Hepatocyte (in vitro differentiated cells): ENCODE data around the gene GJD4. TPM values are rescaled to one million over a fixed set of nuclear protein-coding genes. Genes with fewer than 3 reads are reported as not detected.

ENCODE experiments used
- DNase-seq: peaks from one replicate; pipeline ENCODE4 v3.0.0-alpha.2; 2016; ENCODE audit warnings: low spot score
- H2AFZ ChIP-seq: fragments of 200-600 bp; sonication (generic); 2 replicates; pipeline ENCODE4 v1.6.0; 2016; ENCODE audit warnings: antibody characterized with exemption, mild to moderate bottlenecking
- H3K27ac ChIP-seq: fragments of 200-600 bp; sonication (generic); 2 replicates; pipeline ENCODE4 v1.5.1; 2016; ENCODE audit warnings: mild to moderate bottlenecking
- H3K27me3 ChIP-seq: fragments of 200-600 bp; sonication (generic); 2 replicates; pipeline ENCODE4 v1.6.1; 2016
- H3K36me3 ChIP-seq: fragments of 200-600 bp; sonication (generic); replicated peaks from 2 replicates; pipeline ENCODE4 v1.5.1; 2016; ENCODE audit warnings: low read depth; ENCODE audit not compliant: insufficient read depth
- H3K4me1 ChIP-seq: fragments of 200-600 bp; sonication (generic); 2 replicates; pipeline ENCODE4 v1.5.1; 2016; ENCODE audit warnings: mild to moderate bottlenecking, moderate library complexity; ENCODE audit not compliant: insufficient read depth
- H3K4me2 ChIP-seq: fragments of 200-600 bp; sonication (generic); 2 replicates; pipeline ENCODE4 v1.6.0; 2016
- H3K4me3 ChIP-seq: fragments of 200-600 bp; sonication (generic); 2 replicates; pipeline ENCODE4 v1.5.1; 2016; ENCODE audit warnings: mild to moderate bottlenecking
- H3K79me2 ChIP-seq: fragments of 200-600 bp; sonication (generic); 2 replicates; pipeline ENCODE4 v1.6.0; 2017; ENCODE audit warnings: mild to moderate bottlenecking
- H3K9me2 ChIP-seq: fragments of 200-600 bp; sonication (generic); replicated peaks from 2 replicates; pipeline ENCODE4 v1.6.0; 2017; ENCODE audit warnings: mild to moderate bottlenecking; ENCODE audit not compliant: insufficient read depth
- H3K9me3 ChIP-seq: fragments of 200-600 bp; sonication (generic); 2 replicates; pipeline ENCODE4 v1.5.1; 2016; ENCODE audit warnings: low read depth, mild to moderate bottlenecking
- H4K20me1 ChIP-seq: fragments of 200-600 bp; sonication (generic); 2 replicates; pipeline ENCODE4 v1.6.0; 2016; ENCODE audit warnings: mild to moderate bottlenecking; ENCODE audit not compliant: insufficient read depth, poor library complexity, severe bottlenecking
- EZH2 ChIP-seq: fragments of 200-600 bp; sonication (generic); IDR thresholded peaks from 2 replicates; pipeline ENCODE4 v1.6.1; 2016; ENCODE audit warnings: antibody characterized with exemption, mild to moderate bottlenecking, borderline replicate concordance
- EZH2phosphoT487 ChIP-seq: fragments of 200-600 bp; sonication (generic); IDR thresholded peaks from one replicate; pipeline ENCODE4 v1.6.1; 2018; ENCODE audit warnings: antibody characterized with exemption, mild to moderate bottlenecking, low read depth, moderate library complexity; ENCODE audit not compliant: unreplicated experiment, severe bottlenecking
- WGBS: methylation state at CpG from one replicate; pipeline ENCODE4 v1.1.6; 2016; ENCODE audit warnings: low lambda C conversion rate; ENCODE audit errors: missing lambda C conversion rate; 5-methylcytosine and 5-hydroxymethylcytosine counted together
- polyA plus RNA-seq: library from polyadenylated mRNA; unstranded; fragments of >200 nt; fragmentation: Nextera tagmentation; extraction: Ambion mirVana; gene quantifications from 2 replicates; pipeline ENCODE4 v1.2.1, GENCODE V29; 2016
- total RNA-seq: library from RNA; depleted of rRNA; stranded (reverse); fragments of >200 nt; gene quantifications from 2 replicates; pipeline ENCODE4 v1.2.3, GENCODE V29; 2014
- TF ChIP-seq, protein P1 (sequence below): fragments of 200-600 bp; sonication (generic); IDR thresholded peaks from 2 replicates; pipeline ENCODE4 v1.5.1; 2016; ENCODE audit warnings: antibody characterized with exemption, mild to moderate bottlenecking; ENCODE audit not compliant: poor library complexity

GJD4 gene
- total and polyA plus RNA-seq, 2 experiments from 2014 or later = 0.17 TPM; not detected in 1

- WGBS = 89% methylated on average over 2 of the region's 2 CpGs
- H3K36me3 ChIP-seq = no peaks in the 10 kb centered on the region
- H3K9me2 ChIP-seq = no peaks in the 10 kb centered on the region
- H3K4me1 ChIP-seq = no peaks in the 10 kb centered on the region
- TF ChIP-seq, protein P1, sequence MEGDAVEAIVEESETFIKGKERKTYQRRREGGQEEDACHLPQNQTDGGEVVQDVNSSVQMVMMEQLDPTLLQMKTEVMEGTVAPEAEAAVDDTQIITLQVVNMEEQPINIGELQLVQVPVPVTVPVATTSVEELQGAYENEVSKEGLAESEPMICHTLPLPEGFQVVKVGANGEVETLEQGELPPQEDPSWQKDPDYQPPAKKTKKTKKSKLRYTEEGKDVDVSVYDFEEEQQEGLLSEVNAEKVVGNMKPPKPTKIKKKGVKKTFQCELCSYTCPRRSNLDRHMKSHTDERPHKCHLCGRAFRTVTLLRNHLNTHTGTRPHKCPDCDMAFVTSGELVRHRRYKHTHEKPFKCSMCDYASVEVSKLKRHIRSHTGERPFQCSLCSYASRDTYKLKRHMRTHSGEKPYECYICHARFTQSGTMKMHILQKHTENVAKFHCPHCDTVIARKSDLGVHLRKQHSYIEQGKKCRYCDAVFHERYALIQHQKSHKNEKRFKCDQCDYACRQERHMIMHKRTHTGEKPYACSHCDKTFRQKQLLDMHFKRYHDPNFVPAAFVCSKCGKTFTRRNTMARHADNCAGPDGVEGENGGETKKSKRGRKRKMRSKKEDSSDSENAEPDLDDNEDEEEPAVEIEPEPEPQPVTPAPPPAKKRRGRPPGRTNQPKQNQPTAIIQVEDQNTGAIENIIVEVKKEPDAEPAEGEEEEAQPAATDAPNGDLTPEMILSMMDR = no peak
- TF ChIP-seq EZH2phosphoT487 = no peak
- no peak for TF ChIP-seq EZH2
- H3K79me2 ChIP-seq = no peaks in the 10 kb centered on the region
- no peak overlapping the region for H3K27ac ChIP-seq
- H2AFZ ChIP-seq = no peak overlapping the region
- H3K27me3 ChIP-seq = peaks cover 3% of the 10 kb centered on the region
- H3K4me3 ChIP-seq = no peak overlapping the region
- no peak overlapping the region for H3K4me2 ChIP-seq
- DNase-seq = no peak
- no peaks in the 10 kb centered on the region for H4K20me1 ChIP-seq
- H3K9me3 ChIP-seq = no peaks in the 10 kb centered on the region
Measured at GRCh38 chr10:35600193-35600592, 4.9 kb upstream of the GJD4 start.

DNA sequence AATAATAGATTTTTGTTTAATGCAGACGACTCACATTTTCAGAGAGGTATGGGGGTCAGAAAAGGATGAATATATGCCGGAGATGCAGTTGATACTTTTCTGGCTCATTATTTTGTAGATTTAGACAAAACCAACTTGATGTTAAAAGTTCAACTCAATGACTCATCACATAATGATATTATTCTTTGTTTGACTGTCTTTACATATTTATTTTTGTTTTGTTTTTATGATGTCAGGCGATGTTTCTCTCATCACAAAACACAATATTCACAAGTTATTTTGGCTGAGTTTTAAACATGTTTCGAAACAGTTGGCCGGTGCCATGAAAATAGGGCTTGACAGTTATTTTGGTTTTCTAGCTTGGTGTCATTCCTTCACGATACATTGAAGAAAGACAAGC is 1.3 kb downstream of the GJD4 start:
- no peaks in the 10 kb centered on the region for H3K36me3 ChIP-seq
- H3K4me1 ChIP-seq = no peaks in the 10 kb centered on the region
- H3K27ac ChIP-seq = no peak overlapping the region
- no peak overlapping the region for H2AFZ ChIP-seq
- H3K9me2 ChIP-seq = no peaks in the 10 kb centered on the region
- H3K9me3 ChIP-seq = no peaks in the 10 kb centered on the region
- H3K4me2 ChIP-seq = no peak overlapping the region
- no peaks in the 10 kb centered on the region for H3K79me2 ChIP-seq
- DNase-seq = no peak
- peaks cover 3% of the 10 kb centered on the region for H3K27me3 ChIP-seq
- H4K20me1 ChIP-seq = no peaks in the 10 kb centered on the region
- H3K4me3 ChIP-seq = no peak overlapping the region
- WGBS = 89% methylated on average over 6 of the region's 6 CpGs
- TF ChIP-seq, protein P1 = no peak
- TF ChIP-seq EZH2phosphoT487 (no peak), EZH2 (no peak)

DNA sequence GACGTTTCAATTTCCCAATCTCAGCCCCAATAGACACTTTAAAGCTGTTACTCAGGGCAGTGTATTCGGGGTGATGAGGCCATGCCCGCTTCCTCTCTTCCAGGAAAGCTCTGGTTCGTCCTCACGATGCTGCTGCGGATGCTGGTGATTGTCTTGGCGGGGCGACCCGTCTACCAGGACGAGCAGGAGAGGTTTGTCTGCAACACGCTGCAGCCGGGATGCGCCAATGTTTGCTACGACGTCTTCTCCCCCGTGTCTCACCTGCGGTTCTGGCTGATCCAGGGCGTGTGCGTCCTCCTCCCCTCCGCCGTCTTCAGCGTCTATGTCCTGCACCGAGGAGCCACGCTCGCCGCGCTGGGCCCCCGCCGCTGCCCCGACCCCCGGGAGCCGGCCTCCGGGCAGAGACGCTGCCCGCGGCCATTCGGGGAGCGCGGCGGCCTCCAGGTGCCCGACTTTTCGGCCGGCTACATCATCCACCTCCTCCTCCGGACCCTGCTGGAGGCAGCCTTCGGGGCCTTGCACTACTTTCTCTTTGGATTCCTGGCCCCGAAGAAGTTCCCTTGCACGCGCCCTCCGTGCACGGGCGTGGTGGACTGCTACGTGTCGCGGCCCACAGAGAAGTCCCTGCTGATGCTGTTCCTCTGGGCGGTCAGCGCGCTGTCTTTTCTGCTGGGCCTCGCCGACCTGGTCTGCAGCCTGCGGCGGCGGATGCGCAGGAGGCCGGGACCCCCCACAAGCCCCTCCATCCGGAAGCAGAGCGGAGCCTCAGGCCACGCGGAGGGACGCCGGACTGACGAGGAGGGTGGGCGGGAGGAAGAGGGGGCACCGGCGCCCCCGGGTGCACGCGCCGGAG is 2.6 kb downstream of the GJD4 start:
- Histone ChIP-seq H3K9me2 (no peaks in the 10 kb centered on the region), H4K20me1 (no peaks in the 10 kb centered on the region), H3K4me2 (no peak overlapping the region), H3K79me2 (no peaks in the 10 kb centered on the region), H2AFZ (no peak overlapping the region), H3K4me3 (no peak overlapping the region), H3K4me1 (no peaks in the 10 kb centered on the region), H3K9me3 (no peaks in the 10 kb centered on the region), H3K27ac (no peak overlapping the region), H3K27me3 (peaks cover 3% of the 10 kb centered on the region), H3K36me3 (no peaks in the 10 kb centered on the region)
- DNase-seq = no peak
- TF ChIP-seq EZH2phosphoT487 = no peak
- TF ChIP-seq EZH2 = no peak
- TF ChIP-seq, protein P1 = no peak
- WGBS = 97% methylated on average over 46 of the region's 78 CpGs
